Colonic mucosa (tissue), 4 donors: ENCODE measurements around the gene LHX4. TPM values are rescaled to one million over a fixed set of nuclear protein-coding genes. Genes with fewer than 3 reads are reported as not detected.

Source experiments
- DNase-seq: peaks from one replicate; pipeline ENCODE4 v3.0.0-alpha.2; 2020
- H3K27ac ChIP-seq: fragments of 200-600 bp; one replicate; pipeline ENCODE4 v1.8.0; 2021
- H3K27me3 ChIP-seq: fragments of 200-600 bp; one replicate; pipeline ENCODE4 v1.8.0; 2021
- H3K36me3 ChIP-seq: fragments of 200-600 bp; one replicate; pipeline ENCODE4 v1.8.0; 2021
- H3K4me1 ChIP-seq: fragments of 200-600 bp; one replicate; pipeline ENCODE4 v1.8.0; 2021; ENCODE audit warnings: mild to moderate bottlenecking
- H3K4me3 ChIP-seq: fragments of 200-600 bp; one replicate; pipeline ENCODE4 v1.8.0; 2021
- H3K9ac ChIP-seq, 2 donors: one replicate each; pipeline ENCODE4 v1.7.0; 2013; ENCODE audit warnings: control low read depth in 2 of 2, low read depth in 2 of 2, low read length in 2 of 2
- H3K9me3 ChIP-seq: fragments of 200-600 bp; one replicate; pipeline ENCODE4 v1.8.0; 2021
- intact Hi-C: fragments of 100-400 bp; cut with DNase I; formaldehyde crosslinking; loops from one replicate; pipeline ENCODE4 v1.14.1; 2022
- total RNA-seq, 2 donors: library from RNA; stranded (reverse); fragmentation: NEBNext Ultra II Directional in 1 of 2; extraction: Animal tissue kit (Norgen Biotek cat#: 25700) in 1 of 2; gene quantifications; one replicate each; pipeline ENCODE4 v1.2.1, GENCODE V29; 2021
- TF ChIP-seq, protein P1 (sequence below): fragments of 200-600 bp; IDR thresholded peaks from one replicate; pipeline ENCODE4 v1.8.0; 2022; ENCODE audit warnings: antibody characterized with exemption, mild to moderate bottlenecking
- donor health status: healthy.
- donor health status: DM: no; HTN: no; CAD: no.
- donor health status: DM: no; HTN: no; CAD: no.

The LHX4 gene
- total RNA-seq, 2 donors from 2014 or later, result 0.74 to 0.77 TPM

DNA sequence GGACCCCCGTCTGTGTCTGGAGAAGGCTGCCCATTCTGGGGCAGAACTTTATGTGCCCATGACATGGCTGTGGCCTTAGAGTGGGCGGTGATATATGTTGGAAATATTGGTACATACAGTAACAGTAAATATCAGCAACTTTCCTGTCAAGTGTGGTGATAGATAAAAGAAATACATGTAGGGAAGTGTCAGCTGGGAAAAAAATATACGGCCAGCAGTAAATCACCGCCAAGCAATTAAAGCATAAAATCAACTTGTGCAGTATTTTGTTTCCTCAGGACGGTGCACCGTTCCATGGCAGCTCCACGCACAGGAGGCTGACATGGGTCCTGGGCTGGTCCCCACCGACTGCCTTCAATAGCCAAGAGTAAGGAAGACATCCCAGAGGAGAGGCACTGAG, 27.4 kb downstream of the LHX4 start:
- H3K9me3 ChIP-seq, result no peaks in the 10 kb centered on the region
- no peak overlapping the region for H3K27ac ChIP-seq
- intact Hi-C loops, result no loop called here
- H3K4me3 ChIP-seq, result no peak overlapping the region
- TF ChIP-seq, protein P1, sequence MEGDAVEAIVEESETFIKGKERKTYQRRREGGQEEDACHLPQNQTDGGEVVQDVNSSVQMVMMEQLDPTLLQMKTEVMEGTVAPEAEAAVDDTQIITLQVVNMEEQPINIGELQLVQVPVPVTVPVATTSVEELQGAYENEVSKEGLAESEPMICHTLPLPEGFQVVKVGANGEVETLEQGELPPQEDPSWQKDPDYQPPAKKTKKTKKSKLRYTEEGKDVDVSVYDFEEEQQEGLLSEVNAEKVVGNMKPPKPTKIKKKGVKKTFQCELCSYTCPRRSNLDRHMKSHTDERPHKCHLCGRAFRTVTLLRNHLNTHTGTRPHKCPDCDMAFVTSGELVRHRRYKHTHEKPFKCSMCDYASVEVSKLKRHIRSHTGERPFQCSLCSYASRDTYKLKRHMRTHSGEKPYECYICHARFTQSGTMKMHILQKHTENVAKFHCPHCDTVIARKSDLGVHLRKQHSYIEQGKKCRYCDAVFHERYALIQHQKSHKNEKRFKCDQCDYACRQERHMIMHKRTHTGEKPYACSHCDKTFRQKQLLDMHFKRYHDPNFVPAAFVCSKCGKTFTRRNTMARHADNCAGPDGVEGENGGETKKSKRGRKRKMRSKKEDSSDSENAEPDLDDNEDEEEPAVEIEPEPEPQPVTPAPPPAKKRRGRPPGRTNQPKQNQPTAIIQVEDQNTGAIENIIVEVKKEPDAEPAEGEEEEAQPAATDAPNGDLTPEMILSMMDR, result no peak
- no peaks in the 10 kb centered on the region for H3K4me1 ChIP-seq
- no peaks in the 10 kb centered on the region for H3K36me3 ChIP-seq
- no peak overlapping the region for H3K9ac ChIP-seq
- H3K27me3 ChIP-seq, result peaks cover 13% of the 10 kb centered on the region
- DNase-seq, result no peak

GRCh38 chr1:180258290-180258689, 28.2 kb downstream of the LHX4 start:
- no peaks in the 10 kb centered on the region for H3K36me3 ChIP-seq
- TF ChIP-seq, protein P1, result no peak
- no peak overlapping the region for H3K9ac ChIP-seq
- DNase-seq, result no peak
- peaks cover 10% of the 10 kb centered on the region for H3K27me3 ChIP-seq
- H3K4me1 ChIP-seq, result no peaks in the 10 kb centered on the region
- intact Hi-C loops, result no loop called here
- no peaks in the 10 kb centered on the region for H3K9me3 ChIP-seq
- H3K27ac ChIP-seq, result no peak overlapping the region
- no peak overlapping the region for H3K4me3 ChIP-seq

- Histone ChIP-seq H3K4me3 (no peak overlapping the region), H3K27ac (no peak overlapping the region), H3K4me1 (no peaks in the 10 kb centered on the region), H3K9me3 (no peaks in the 10 kb centered on the region), H3K9ac (no peak overlapping the region), H3K36me3 (no peaks in the 10 kb centered on the region), H3K27me3 (peaks cover 8% of the 10 kb centered on the region)
- TF ChIP-seq, protein P1, result no peak
- DNase-seq, result no peak
- intact Hi-C loops, result no loop called here
Measured at GRCh38 chr1:180258935-180259334, 28.9 kb downstream of the LHX4 start.

DNA sequence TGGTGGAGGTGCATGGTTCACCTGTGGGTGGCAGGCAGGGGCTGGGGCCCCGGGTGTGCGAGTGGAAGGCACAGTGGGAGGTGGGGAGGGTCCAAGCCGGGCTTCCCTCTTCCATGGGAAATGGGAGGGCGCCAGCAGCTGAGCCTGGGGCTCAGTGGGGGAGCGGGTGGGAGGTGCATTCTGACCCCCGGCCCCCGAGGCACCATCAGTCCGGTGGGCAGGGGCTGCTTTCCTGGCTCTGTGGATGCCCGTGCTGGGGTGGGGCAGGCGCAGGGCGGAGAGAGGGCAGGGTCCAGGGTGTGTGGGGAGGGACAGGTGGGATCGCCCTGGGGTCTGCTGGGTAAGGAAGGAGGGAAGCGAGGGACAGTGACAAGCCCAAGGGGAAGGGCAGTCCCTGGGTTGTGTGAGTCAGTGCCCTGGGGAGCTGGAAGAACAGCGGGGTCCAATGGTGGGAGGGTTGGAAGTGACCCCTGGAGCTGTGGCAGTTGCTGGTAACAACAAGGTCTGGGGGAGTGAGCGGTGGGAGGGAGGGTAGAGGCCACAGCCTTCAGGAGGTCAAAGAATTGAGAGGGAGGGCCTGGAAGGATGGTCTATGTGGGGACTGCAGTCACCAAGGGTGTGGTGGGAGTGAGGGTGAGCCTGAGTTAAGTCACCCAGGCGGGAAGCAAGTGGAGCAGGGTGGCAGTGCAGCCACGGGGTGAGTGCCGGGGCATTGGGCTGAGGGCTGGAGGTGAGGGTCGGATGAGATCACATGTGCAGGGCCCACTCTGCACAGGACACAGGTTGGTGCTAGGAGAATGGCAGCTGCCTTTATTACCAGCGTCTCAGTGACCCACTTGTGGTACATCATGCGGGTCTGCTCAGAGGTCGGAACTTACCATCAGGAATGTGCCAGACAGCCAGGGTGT, 29.6 kb downstream of the LHX4 start:
- no peaks in the 10 kb centered on the region for H3K4me1 ChIP-seq
- H3K9ac ChIP-seq, result no peak overlapping the region
- no peak overlapping the region for H3K4me3 ChIP-seq
- no peak for DNase-seq
- intact Hi-C loops, result no loop called here
- TF ChIP-seq, protein P1, result no peak
- no peaks in the 10 kb centered on the region for H3K9me3 ChIP-seq
- no peaks in the 10 kb centered on the region for H3K36me3 ChIP-seq
- H3K27me3 ChIP-seq, result peaks cover 8% of the 10 kb centered on the region
- H3K27ac ChIP-seq, result no peak overlapping the region

DNA sequence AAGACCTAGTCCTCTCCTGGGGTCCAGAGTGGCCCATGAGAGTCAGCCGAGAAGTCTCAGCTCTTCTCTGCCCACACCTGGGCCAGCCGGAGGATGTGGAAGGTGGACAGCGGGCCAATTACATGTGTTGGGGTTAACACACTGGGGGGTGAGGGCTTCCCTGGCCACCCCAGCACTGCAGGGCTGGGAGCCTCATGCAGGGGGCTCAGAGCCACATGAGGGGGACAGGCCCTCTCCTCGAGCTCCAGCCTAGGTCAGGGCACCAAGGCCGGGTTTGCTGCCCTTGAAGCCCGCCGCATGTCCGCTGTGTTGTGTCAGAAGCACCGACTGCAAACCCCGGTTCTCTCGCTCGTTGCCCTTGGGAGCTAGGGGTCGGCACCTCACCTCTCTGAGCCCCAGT, 30.5 kb downstream of the LHX4 start:
- no peak overlapping the region for H3K27ac ChIP-seq
- H3K4me1 ChIP-seq, result no peaks in the 10 kb centered on the region
- intact Hi-C loops, result no loop called here
- H3K9me3 ChIP-seq, result no peaks in the 10 kb centered on the region
- no peak for DNase-seq
- H3K9ac ChIP-seq, result no peak overlapping the region
- TF ChIP-seq, protein P1, result no peak
- no peak overlapping the region for H3K4me3 ChIP-seq
- H3K36me3 ChIP-seq, result no peaks in the 10 kb centered on the region
- H3K27me3 ChIP-seq, result peaks cover 8% of the 10 kb centered on the region
